ENCODE measurements around the gene MAP3K6.

DNA sequence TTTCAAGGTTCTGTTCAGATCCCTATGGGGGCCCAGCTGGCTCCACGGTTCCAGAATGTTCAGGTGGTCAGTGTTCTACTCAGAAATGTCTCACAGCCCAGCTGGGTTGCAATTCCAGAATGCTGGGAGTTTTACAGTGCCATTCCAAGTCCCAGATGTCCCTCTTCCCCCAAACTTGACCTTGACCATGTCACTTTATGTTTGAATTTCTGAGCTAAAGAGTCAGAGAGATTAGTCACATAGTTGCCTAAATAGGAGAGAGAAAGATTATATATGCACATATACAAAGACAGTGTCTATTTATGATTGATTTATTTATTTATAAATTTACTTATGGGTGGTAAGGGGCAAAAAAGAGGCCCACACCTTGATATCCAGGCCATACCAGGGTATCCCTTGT lies 28.2 kb upstream of the MAP3K6 start:
- TF ChIP-seq, protein P1, sequence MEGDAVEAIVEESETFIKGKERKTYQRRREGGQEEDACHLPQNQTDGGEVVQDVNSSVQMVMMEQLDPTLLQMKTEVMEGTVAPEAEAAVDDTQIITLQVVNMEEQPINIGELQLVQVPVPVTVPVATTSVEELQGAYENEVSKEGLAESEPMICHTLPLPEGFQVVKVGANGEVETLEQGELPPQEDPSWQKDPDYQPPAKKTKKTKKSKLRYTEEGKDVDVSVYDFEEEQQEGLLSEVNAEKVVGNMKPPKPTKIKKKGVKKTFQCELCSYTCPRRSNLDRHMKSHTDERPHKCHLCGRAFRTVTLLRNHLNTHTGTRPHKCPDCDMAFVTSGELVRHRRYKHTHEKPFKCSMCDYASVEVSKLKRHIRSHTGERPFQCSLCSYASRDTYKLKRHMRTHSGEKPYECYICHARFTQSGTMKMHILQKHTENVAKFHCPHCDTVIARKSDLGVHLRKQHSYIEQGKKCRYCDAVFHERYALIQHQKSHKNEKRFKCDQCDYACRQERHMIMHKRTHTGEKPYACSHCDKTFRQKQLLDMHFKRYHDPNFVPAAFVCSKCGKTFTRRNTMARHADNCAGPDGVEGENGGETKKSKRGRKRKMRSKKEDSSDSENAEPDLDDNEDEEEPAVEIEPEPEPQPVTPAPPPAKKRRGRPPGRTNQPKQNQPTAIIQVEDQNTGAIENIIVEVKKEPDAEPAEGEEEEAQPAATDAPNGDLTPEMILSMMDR (conservative IDR thresholded peaks at IDR 0.05; ENCODE audit: low read depth, low read length), result no peak
- no peak; the same call in 1 of the 2 replicates for TF ChIP-seq POLR2A (IDR thresholded peaks at IDR 0.05; ENCODE audit: low read depth, low read length)
- TF ChIP-seq FOS (IDR thresholded peaks at IDR 0.05; ENCODE audit: low read depth, low read length), result no peak
- TF ChIP-seq, protein P2, sequence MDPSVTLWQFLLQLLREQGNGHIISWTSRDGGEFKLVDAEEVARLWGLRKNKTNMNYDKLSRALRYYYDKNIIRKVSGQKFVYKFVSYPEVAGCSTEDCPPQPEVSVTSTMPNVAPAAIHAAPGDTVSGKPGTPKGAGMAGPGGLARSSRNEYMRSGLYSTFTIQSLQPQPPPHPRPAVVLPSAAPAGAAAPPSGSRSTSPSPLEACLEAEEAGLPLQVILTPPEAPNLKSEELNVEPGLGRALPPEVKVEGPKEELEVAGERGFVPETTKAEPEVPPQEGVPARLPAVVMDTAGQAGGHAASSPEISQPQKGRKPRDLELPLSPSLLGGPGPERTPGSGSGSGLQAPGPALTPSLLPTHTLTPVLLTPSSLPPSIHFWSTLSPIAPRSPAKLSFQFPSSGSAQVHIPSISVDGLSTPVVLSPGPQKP (IDR thresholded peaks at IDR 0.05; ENCODE audit: borderline replicate concordance, low read depth, low read length), result no peak
- no peak for TF ChIP-seq CEBPB (IDR thresholded peaks at IDR 0.05; ENCODE audit: low read depth, low read length)
- TF ChIP-seq, protein P3, sequence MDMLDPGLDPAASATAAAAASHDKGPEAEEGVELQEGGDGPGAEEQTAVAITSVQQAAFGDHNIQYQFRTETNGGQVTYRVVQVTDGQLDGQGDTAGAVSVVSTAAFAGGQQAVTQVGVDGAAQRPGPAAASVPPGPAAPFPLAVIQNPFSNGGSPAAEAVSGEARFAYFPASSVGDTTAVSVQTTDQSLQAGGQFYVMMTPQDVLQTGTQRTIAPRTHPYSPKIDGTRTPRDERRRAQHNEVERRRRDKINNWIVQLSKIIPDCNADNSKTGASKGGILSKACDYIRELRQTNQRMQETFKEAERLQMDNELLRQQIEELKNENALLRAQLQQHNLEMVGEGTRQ (IDR thresholded peaks at IDR 0.05; ENCODE audit: low read depth, low read length), result no peak
- no peak for TF ChIP-seq RCOR1 (IDR thresholded peaks at IDR 0.05; ENCODE audit: insufficient replicate concordance, low read length)
- TF ChIP-seq RAD21 (IDR thresholded peaks at IDR 0.05; ENCODE audit: low read length), result no peak
- TF ChIP-seq SMC3 (IDR thresholded peaks at IDR 0.05; ENCODE audit: low read depth, low read length), result no peak
- no peak for TF ChIP-seq MXI1 (IDR thresholded peaks at IDR 0.05; ENCODE audit: borderline replicate concordance, low read depth, low read length)
